Liver (tissue), 9 donors: ENCODE results near the gene GALNT16. TPM values are rescaled to one million over a fixed set of nuclear protein-coding genes. Genes with fewer than 3 reads are reported as not detected.

Experiments used
- DNase-seq: peaks from one replicate; pipeline ENCODE4 v3.0.0-alpha.2; 2017; ENCODE audit warnings: low spot score
- H3K27ac ChIP-seq, 2 donors: one replicate each; pipeline ENCODE4 v1.7.0; 2013; ENCODE audit warnings: inconsistent platforms in 2 of 2, low read length in 2 of 2, control low read depth in 1 of 2, low read depth in 1 of 2, mild to moderate bottlenecking in 1 of 2
- H3K27me3 ChIP-seq, 4 donors: one replicate each; pipeline versions ENCODE4 v1.6.1 to v1.7.0; 2013; ENCODE audit warnings: low read length in 3 of 4, inconsistent platforms in 1 of 4, mild to moderate bottlenecking in 1 of 4, moderate library complexity in 1 of 4; ENCODE audit not compliant: control insufficient read depth in 4 of 4, insufficient read depth in 4 of 4
- H3K36me3 ChIP-seq, 4 donors: one replicate each; pipeline versions ENCODE4 v1.6.1 to v1.7.0; 2013; ENCODE audit warnings: low read length in 3 of 4, mild to moderate bottlenecking in 3 of 4, low read depth in 1 of 4, moderate library complexity in 1 of 4; ENCODE audit not compliant: control insufficient read depth in 4 of 4, insufficient read depth in 3 of 4
- H3K4me1 ChIP-seq, 4 donors: one replicate each; pipeline versions ENCODE4 v1.6.1 to v1.7.0; 2013; ENCODE audit warnings: low read length in 3 of 4, mild to moderate bottlenecking in 3 of 4, moderate library complexity in 1 of 4; ENCODE audit not compliant: control insufficient read depth in 4 of 4, insufficient read depth in 4 of 4
- H3K4me3 ChIP-seq, 3 donors: one replicate each; pipeline versions ENCODE4 v1.6.1 to v1.7.0; 2013; ENCODE audit warnings: low read length in 3 of 3, control low read depth in 1 of 3, low read depth in 1 of 3, mild to moderate bottlenecking in 1 of 3
- H3K9ac ChIP-seq, 2 donors: one replicate each; pipeline ENCODE4 v1.7.0; 2013; ENCODE audit warnings: low read length in 2 of 2, mild to moderate bottlenecking in 2 of 2, moderate library complexity in 2 of 2, control low read depth in 1 of 2, low read depth in 1 of 2
- H3K9me3 ChIP-seq, 4 donors: one replicate each; pipeline versions ENCODE4 v1.6.1 to v1.7.0; 2013; ENCODE audit warnings: low read length in 3 of 4; ENCODE audit not compliant: control insufficient read depth in 4 of 4
- EGR1 ChIP-seq, 2 donors: IDR thresholded peaks; 2 replicates each; pipeline ENCODE4 v1.6.1; 2016 to 2018; ENCODE audit warnings: antibody characterized with exemption in 2 of 2, low read depth in 2 of 2
- FOXA1 ChIP-seq: IDR thresholded peaks from 2 replicates; pipeline ENCODE4 v1.6.1; 2016; ENCODE audit warnings: antibody characterized with exemption
- FOXA2 ChIP-seq: IDR thresholded peaks from 2 replicates; pipeline ENCODE4 v1.6.1; 2016; ENCODE audit warnings: antibody characterized with exemption
- GABPA ChIP-seq, 2 donors: IDR thresholded peaks in 1 of 2; conservative IDR thresholded peaks in 1 of 2; 2 replicates each; pipeline ENCODE4 v1.6.1; 2016; ENCODE audit warnings: antibody characterized with exemption in 2 of 2, mild to moderate bottlenecking in 1 of 2, moderate library complexity in 1 of 2
- HNF4A ChIP-seq, 2 donors: conservative IDR thresholded peaks; 2 replicates each; pipeline ENCODE4 v1.6.1; 2016; ENCODE audit warnings: antibody characterized with exemption in 2 of 2, mild to moderate bottlenecking in 2 of 2
- HNF4G ChIP-seq: IDR thresholded peaks from 2 replicates; pipeline ENCODE4 v1.6.1; 2016; ENCODE audit warnings: antibody characterized with exemption
- JUND ChIP-seq, 2 donors: IDR thresholded peaks; 2 replicates each; pipeline ENCODE4 v1.6.1; 2016; ENCODE audit warnings: antibody characterized with exemption in 2 of 2
- NR2F2 ChIP-seq: IDR thresholded peaks from 2 replicates; pipeline ENCODE4 v1.6.1; 2016; ENCODE audit warnings: antibody characterized with exemption
- RAD21 ChIP-seq, 2 donors: IDR thresholded peaks; 2 replicates each; pipeline ENCODE4 v1.6.1; 2016; ENCODE audit warnings: antibody characterized with exemption in 2 of 2, mild to moderate bottlenecking in 2 of 2
- RXRA ChIP-seq, 2 donors: IDR thresholded peaks; 2 replicates each; pipeline ENCODE4 v1.6.1; 2017 to 2018; ENCODE audit warnings: antibody characterized with exemption in 2 of 2, mild to moderate bottlenecking in 1 of 2
- SP1 ChIP-seq: IDR thresholded peaks from 2 replicates; pipeline ENCODE4 v1.6.1; 2018; ENCODE audit warnings: antibody characterized with exemption, mild to moderate bottlenecking
- TAF1 ChIP-seq: conservative IDR thresholded peaks from 2 replicates; pipeline ENCODE4 v1.6.1; 2016; ENCODE audit warnings: antibody characterized with exemption, mild to moderate bottlenecking
- YY1 ChIP-seq: IDR thresholded peaks from 2 replicates; pipeline ENCODE4 v1.6.1; 2016; ENCODE audit warnings: antibody characterized with exemption, mild to moderate bottlenecking
- WGBS: extraction: QIAGEN DNeasy Blood & Tissue Kit; methylation state at CpG from one replicate; pipeline ENCODE4 v1.1.7; 2013; 5-methylcytosine and 5-hydroxymethylcytosine counted together
- polyA plus RNA-seq, 2 donors: library from polyadenylated mRNA; stranded (reverse) in 1 of 2; unstranded in 1 of 2; fragments of 200-250 nt in 1 of 2; fragments of >200 nt in 1 of 2; fragmentation: Nextera tagmentation in 1 of 2; extraction: Ambion mirVana in 1 of 2; gene quantifications; one replicate each; pipeline versions ENCODE4 v1.2.1 to v1.2.3, GENCODE V29; 2013 to 2015
- total RNA-seq, 2 donors: library from RNA; depleted of rRNA; stranded (reverse); fragments of >200 nt; gene quantifications; one replicate each; pipeline ENCODE4 v1.2.3, GENCODE V29; 2014
- TF ChIP-seq, protein P1 (sequence below): fragments of 150-350 bp; IDR thresholded peaks from 2 replicates; pipeline ENCODE4 v1.5.1; 2017; ENCODE audit warnings: improper control_type of control experiment, low read depth, low read length; ENCODE audit not compliant: missing input control
- TF ChIP-seq, protein P2 (sequence below): IDR thresholded peaks from 2 replicates; pipeline ENCODE4 v1.6.1; 2016; ENCODE audit warnings: antibody characterized with exemption
- TF ChIP-seq, protein P3 (sequence below): IDR thresholded peaks from 2 replicates; pipeline ENCODE4 v1.6.1; 2016; ENCODE audit warnings: antibody characterized with exemption
- TF ChIP-seq, protein P4 (sequence below): IDR thresholded peaks from 2 replicates; pipeline ENCODE4 v1.6.1; 2016; ENCODE audit warnings: antibody characterized with exemption
- donor health status: healthy.
- donor health status: healthy.
- donor health status: healthy.
- donor health status: healthy.
- donor health status: healthy.

Gene GALNT16
- total and polyA plus RNA-seq, 4 donors = 0.25 to 1.2 (median 0.71) TPM

DNA sequence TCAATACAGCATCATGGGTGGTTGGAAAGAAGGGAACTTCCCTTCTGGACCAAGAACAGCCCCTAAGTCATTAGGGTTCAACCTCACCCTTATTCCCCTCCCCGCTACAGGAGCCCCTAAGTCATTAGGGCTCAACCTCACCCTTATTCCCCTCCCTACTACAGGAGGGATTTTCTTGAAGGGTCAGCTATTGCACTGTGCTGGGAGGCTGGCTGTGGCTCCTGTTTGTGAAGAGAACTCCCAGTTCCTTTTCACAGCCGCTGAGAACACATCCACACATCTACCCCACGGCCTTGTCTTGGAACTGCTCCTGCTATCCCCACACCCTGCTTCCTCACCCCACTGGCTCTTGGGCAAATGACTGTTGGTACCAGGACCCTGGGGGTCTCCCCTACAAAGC is 93.2 kb downstream of the GALNT16 start:
- no peaks in the 10 kb centered on the region for H3K9me3 ChIP-seq
- no peak for TF ChIP-seq EGR1 (IDR thresholded peaks at IDR 0.05; ENCODE audit: low read depth in 2 of 2)
- TF ChIP-seq, protein P1, sequence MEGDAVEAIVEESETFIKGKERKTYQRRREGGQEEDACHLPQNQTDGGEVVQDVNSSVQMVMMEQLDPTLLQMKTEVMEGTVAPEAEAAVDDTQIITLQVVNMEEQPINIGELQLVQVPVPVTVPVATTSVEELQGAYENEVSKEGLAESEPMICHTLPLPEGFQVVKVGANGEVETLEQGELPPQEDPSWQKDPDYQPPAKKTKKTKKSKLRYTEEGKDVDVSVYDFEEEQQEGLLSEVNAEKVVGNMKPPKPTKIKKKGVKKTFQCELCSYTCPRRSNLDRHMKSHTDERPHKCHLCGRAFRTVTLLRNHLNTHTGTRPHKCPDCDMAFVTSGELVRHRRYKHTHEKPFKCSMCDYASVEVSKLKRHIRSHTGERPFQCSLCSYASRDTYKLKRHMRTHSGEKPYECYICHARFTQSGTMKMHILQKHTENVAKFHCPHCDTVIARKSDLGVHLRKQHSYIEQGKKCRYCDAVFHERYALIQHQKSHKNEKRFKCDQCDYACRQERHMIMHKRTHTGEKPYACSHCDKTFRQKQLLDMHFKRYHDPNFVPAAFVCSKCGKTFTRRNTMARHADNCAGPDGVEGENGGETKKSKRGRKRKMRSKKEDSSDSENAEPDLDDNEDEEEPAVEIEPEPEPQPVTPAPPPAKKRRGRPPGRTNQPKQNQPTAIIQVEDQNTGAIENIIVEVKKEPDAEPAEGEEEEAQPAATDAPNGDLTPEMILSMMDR = no peak
- TF ChIP-seq RXRA (IDR thresholded peaks at IDR 0.05) = no peak
- no peaks in the 10 kb centered on the region for H3K36me3 ChIP-seq
- H3K4me1 ChIP-seq = peaks cover 0 to 3% (median 0%) of the 10 kb centered on the region in 4 donors
- H3K27ac ChIP-seq = no peak overlapping the region
- H3K27me3 ChIP-seq = peaks cover 0 to 2% (median 0%) of the 10 kb centered on the region in 4 donors
- no peak for DNase-seq
- no peak overlapping the region for H3K4me3 ChIP-seq
- H3K9ac ChIP-seq = no peak overlapping the region
- 94% methylated on average over 3 of the region's 3 CpGs for WGBS

DNA sequence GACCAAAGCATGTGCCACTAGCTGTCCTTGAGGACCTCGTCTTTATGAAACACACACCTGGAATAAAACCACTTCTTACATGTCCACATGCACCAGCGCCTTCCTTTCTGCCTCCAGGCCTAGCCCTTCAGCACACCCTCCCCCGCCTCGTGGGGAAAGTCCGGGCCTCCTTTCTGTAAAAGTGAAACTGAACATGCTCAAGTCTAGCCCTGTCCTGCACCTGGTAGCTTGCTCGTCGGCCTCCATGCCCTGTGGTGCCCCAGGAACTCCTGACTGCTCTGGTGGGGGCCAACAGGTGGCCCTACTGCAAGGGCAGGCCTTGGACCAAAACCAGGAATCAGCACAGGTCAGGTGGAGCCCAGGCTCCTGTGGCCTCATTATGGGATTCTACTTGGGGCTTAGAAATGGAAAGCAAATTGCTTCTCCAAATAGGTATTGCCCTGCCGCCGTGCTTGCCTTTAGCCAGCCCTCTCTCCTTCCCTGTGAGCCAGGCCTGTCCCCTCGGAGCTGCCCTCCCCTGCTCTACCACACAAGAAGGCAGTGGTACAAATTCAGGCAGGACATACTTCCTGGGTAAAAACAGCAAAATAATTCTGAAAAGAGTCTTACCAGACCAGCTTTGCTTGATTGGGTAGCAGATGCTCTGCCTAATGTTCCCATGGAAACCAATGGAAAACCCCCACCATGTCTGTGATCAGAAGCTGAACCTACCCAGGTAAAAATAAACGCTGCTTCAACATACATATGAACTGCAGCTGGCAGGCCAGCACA is 94.6 kb downstream of the GALNT16 start:
- Histone ChIP-seq H3K9me3 (no peaks in the 10 kb centered on the region), H3K4me3 (no peak overlapping the region), H3K36me3 (no peaks in the 10 kb centered on the region), H3K4me1 (peaks cover 0 to 3% (median 0%) of the 10 kb centered on the region in 4 donors), H3K9ac (no peak overlapping the region), H3K27ac (no peak overlapping the region), H3K27me3 (peaks cover 0 to 2% (median 0%) of the 10 kb centered on the region in 4 donors)
- no peak for TF ChIP-seq GABPA (IDR thresholded peaks at IDR 0.05 in 1 of 2, conservative IDR thresholded peaks at IDR 0.05 in 1 of 2)
- no peak for DNase-seq
- WGBS = 70% methylated on average over 11 of the region's 11 CpGs

DNA sequence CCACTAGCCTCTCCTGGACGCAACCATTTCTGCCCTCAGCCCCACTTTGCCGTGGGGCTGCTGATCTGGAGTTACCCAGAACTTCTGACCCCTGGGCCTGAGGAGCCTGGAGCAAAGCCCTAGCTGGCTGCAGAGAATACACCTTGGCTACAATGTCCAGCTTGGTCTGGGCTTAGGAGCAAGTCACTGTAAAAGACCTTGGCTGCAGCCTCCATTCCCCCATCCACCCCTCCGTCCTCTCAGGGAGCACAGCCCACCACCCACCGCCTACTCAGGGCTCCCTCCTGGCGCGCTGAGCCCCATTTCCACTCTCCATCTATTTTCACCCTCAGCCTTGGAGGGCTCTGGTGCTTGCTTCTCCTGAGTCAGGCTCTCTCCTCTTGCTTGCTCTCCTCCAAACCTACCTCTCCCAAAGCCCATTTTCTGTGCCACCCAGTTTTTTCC is 95.2 kb downstream of the GALNT16 start:
- no peak overlapping the region for H3K9ac ChIP-seq
- no peaks in the 10 kb centered on the region for H3K36me3 ChIP-seq
- no peak for DNase-seq
- no peak overlapping the region for H3K4me3 ChIP-seq
- 95% methylated on average over 6 of the region's 6 CpGs for WGBS
- no peak overlapping the region for H3K27ac ChIP-seq
- no peaks in the 10 kb centered on the region for H3K9me3 ChIP-seq
- peaks cover 0 to 2% (median 0%) of the 10 kb centered on the region in 4 donors for H3K27me3 ChIP-seq
- H3K4me1 ChIP-seq = peaks cover 0 to 3% (median 0%) of the 10 kb centered on the region in 4 donors
- TF ChIP-seq JUND (IDR thresholded peaks at IDR 0.05) (no peak), HNF4A (conservative IDR thresholded peaks at IDR 0.05) (no peak), YY1 (no peak), EGR1 (IDR thresholded peaks at IDR 0.05; ENCODE audit: low read depth in 2 of 2) (no peak), TAF1 (no peak), SP1 (no peak), RAD21 (IDR thresholded peaks at IDR 0.05) (no peak), GABPA (IDR thresholded peaks at IDR 0.05 in 1 of 2, conservative IDR thresholded peaks at IDR 0.05 in 1 of 2) (no peak), NR2F2 (no peak), HNF4G (no peak), FOXA1 (no peak), FOXA2 (no peak)
- TF ChIP-seq, protein P1 = no peak
- TF ChIP-seq, protein P2, sequence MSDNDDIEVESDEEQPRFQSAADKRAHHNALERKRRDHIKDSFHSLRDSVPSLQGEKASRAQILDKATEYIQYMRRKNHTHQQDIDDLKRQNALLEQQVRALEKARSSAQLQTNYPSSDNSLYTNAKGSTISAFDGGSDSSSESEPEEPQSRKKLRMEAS = no peak
- TF ChIP-seq, protein P3, sequence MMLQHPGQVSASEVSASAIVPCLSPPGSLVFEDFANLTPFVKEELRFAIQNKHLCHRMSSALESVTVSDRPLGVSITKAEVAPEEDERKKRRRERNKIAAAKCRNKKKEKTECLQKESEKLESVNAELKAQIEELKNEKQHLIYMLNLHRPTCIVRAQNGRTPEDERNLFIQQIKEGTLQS = no peak
- TF ChIP-seq, protein P4, sequence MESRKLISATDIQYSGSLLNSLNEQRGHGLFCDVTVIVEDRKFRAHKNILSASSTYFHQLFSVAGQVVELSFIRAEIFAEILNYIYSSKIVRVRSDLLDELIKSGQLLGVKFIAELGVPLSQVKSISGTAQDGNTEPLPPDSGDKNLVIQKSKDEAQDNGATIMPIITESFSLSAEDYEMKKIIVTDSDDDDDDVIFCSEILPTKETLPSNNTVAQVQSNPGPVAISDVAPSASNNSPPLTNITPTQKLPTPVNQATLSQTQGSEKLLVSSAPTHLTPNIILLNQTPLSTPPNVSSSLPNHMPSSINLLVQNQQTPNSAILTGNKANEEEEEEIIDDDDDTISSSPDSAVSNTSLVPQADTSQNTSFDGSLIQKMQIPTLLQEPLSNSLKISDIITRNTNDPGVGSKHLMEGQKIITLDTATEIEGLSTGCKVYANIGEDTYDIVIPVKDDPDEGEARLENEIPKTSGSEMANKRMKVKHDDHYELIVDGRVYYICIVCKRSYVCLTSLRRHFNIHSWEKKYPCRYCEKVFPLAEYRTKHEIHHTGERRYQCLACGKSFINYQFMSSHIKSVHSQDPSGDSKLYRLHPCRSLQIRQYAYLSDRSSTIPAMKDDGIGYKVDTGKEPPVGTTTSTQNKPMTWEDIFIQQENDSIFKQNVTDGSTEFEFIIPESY = no peak
